GM21526 (cell line): Measurements from ENCODE around the gene THAP5.
A peak's percentile ranks its signal among the peaks of the same experiment; 100 is the strongest.

ENCODE experiments used
- ATAC-seq: cut with Tn5 transposase; IDR thresholded peaks from one replicate; pipeline ENCODE4 v1.9.1; 2021; ENCODE audit warnings: moderate library complexity; ENCODE audit not compliant: unreplicated experiment, low FRiP score

Gene THAP5

DNA sequence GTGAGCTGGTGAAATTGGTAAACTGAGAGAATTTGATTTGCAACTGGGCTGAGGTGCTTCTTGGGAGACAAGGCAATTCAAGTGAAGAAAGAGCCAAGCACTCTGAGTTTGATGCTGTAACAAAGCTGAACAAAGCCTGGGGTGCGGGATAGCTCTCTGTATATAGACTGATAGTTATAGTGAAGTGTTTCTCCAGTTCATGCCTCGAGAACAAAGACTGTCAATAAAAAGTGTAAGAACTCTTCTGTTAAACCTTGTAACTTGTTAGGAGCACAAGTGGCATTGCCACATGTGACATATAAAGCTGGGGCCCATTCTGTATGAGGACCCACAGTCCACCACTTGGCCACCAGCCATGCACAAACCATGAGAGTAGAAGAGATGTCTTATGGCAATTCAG is 32.3 kb downstream of the THAP5 start:
- ATAC-seq: no peak

GRCh38 chr7:108535744-108536143 is 33.8 kb downstream of the THAP5 start:
- ATAC-seq: no peak

DNA sequence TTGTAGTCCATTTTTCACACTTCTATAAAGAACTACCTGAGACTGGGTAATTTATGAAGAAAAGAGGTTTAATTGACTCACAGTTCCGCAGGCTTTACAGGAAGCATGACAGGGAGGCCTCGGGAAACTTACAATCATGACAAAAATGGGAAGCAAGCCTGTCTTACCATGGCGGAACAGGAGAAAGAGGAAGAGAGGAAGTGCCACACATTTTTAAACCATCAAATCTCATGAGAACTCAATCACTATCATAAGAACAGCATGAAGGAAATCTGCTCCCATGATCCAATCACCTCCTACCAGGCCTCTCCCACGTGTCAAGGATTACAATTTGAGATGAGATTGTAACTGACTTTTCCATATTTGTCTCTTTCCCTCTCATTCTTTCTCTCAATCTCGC is 34.2 kb downstream of the THAP5 start:
- no peak for ATAC-seq

DNA sequence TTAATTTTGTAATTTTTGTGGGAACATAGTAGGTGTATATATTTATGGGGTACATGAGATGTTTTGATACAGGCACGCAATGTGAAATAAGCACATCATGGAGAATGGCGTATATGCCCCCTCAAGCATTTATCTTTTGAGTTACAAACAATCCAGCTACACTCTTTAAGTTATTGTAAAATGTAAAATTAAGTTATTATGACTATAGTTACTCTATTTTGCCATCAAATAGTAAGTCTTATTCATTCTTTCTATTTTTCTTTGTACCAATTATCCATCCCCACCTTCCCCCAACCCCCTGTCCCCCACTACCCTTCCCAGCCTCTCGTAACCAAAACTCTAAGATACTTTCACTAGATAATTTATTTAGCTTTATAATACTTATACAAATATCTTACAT is 35.8 kb downstream of the THAP5 start:
- no peak for ATAC-seq

- no peak for ATAC-seq
Observed at GRCh38 chr7:108529341-108529740, 40.2 kb downstream of the THAP5 start.

DNA sequence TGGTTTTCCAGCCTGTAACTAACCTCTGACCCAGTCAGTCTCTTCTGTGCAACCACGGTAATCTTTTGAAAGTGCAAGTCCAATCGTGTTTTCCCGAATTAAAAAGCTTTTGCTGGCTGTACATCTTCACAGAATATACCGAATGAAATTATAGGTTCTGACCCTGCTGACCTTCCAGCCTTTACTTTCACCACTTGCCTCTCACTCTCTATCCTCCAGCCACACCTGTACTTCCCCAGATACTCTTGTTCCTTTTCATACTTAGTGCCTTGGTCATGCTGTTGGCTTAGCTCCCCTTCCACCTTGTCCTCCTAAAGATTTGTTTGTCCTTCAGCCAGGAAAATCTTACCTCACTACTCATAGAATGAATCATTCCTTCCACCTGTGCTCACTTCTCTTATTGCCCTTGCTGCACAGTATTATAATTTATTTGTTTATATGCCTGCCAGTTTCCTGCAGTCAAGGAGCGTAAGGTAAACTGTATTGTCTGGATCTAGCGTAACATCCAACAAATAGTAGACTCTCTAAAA is 41.3 kb downstream of the THAP5 start:
- ATAC-seq: no peak

DNA sequence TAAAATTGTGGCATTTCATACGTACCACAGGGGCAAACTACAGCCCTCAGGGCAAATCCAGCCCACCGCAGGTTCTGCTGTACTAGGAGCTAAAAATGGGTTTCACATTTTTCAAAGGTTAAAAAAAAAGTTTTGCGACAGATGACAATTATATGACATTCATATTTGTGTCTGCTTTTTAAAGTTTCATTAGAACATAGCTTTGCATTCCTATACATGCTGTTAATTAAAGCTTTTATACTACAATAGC is 42.8 kb downstream of the THAP5 start:
- no peak for ATAC-seq

- ATAC-seq: peak; percentile 94
Observed at GRCh38 chr7:108525985-108526767, 43.3 kb downstream of the THAP5 start, which contains the start of gene PNPLA8. PNPLA8 (minus strand) TSS chr7:108526135; CDS start chr7:108515491, 10,644 bp downstream.

- ATAC-seq: peak; percentile 51
Observed at GRCh38 chr7:108525327-108525984, 44.0 kb downstream of the THAP5 start.

DNA sequence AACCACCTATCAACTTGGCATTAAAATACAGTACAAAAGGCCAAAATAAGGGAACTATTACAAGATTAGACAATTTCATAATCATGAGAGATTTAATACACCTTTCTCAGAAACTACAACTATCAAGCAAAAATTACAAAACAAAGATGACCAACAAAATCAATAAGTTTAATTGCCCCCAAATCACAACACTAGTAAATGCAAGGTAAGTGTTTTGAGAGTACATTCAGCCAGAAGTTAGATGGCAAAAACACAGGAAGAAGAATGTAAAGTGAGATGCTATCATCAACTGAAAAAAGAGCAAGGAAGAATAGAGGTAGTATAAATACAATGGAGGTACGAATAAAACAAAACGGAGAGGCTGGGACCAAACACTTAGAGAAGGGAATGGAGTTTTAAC is 46.7 kb downstream of the THAP5 start:
- no peak for ATAC-seq

GRCh38 chr7:108517951-108518350 is 51.6 kb downstream of the THAP5 start:
- no peak for ATAC-seq

DNA sequence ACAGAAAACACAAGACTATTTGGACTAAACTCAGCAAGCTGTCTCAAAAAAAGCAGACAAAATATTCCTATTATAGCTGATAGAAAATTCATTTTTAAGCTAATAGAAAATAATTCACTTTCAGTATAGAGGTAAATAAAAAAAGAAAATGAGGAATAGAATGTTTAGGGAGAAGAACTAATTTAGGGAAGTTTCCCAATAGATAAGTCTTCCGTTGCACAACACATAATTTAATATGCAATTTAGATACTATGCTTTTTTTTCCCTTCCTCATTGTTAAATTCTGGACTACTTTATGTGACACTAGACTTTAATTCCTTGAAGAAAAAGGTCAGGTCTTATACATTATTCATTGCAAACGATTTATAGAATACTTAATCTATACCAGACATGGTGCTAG is 53.9 kb downstream of the THAP5 start:
- no peak for ATAC-seq

DNA sequence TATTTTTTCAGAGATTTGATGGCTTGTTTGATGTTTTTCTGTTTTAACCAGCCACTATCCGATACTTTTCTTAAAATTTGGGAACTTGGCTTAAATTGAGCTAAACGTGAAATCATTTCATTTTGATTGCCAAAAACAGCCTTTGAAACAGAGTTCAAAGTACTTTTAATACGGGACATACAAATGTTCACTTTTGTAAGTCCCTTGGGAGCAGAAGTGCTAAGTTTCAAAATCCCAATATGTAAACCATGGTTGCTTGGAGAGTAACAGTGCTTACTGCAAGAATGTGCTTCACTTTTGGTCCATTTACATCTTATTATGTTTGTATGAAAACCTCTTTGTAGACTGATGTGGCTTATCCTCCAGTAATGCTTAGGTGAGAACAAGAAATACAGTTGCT is 54.5 kb downstream of the THAP5 start:
- ATAC-seq: no peak
